Uterus (tissue), 2 donors: ENCODE measurements around the gene NEGR1.

Experiments
- POLR2A ChIP-seq, 2 donors: fragments of 450-650 bp; IDR thresholded peaks; one replicate each; pipeline ENCODE4 v1.6.1; 2016; ENCODE audit warnings: antibody characterized with exemption in 2 of 2, mild to moderate bottlenecking in 1 of 2, moderate library complexity in 1 of 2
- TF ChIP-seq, protein P1 (sequence below), 4 experiments: fragments of 200-600 bp in 2 of 4; fragments of 450-650 bp in 2 of 4; sonication (generic) in 2 of 4; IDR thresholded peaks; one replicate each; pipeline ENCODE4 v1.5.1; 2016 to 2019; ENCODE audit warnings: antibody characterized with exemption in 4 of 4, mild to moderate bottlenecking in 2 of 4, moderate library complexity in 1 of 4

DNA sequence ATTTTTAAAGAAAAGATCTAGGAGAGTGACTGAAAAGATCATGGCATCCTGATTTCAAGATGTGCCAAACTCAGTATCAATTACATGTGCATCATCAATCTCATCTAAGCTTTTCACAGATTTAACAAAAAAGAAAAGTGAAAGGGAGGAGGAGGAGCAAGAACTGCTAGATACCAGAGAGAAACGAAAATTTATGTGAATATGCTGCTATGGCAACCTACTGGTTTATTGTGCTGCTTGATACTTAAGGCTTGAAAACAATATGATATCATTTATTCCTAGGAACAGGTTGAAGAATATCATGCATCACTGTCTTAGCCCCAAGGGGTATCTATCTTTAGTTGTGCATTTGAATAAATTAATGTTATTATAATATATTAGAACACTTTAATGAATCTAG is 683.0 kb downstream of the NEGR1 start:
- no peak for TF ChIP-seq POLR2A (IDR thresholded peaks at IDR 0.05)
- TF ChIP-seq, protein P1, sequence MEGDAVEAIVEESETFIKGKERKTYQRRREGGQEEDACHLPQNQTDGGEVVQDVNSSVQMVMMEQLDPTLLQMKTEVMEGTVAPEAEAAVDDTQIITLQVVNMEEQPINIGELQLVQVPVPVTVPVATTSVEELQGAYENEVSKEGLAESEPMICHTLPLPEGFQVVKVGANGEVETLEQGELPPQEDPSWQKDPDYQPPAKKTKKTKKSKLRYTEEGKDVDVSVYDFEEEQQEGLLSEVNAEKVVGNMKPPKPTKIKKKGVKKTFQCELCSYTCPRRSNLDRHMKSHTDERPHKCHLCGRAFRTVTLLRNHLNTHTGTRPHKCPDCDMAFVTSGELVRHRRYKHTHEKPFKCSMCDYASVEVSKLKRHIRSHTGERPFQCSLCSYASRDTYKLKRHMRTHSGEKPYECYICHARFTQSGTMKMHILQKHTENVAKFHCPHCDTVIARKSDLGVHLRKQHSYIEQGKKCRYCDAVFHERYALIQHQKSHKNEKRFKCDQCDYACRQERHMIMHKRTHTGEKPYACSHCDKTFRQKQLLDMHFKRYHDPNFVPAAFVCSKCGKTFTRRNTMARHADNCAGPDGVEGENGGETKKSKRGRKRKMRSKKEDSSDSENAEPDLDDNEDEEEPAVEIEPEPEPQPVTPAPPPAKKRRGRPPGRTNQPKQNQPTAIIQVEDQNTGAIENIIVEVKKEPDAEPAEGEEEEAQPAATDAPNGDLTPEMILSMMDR (IDR thresholded peaks at IDR 0.05) = no peak
